ENCODE data around the gene PRR5L. TPM values are rescaled to one million over a fixed set of nuclear protein-coding genes. Genes with fewer than 3 reads are reported as not detected.
A peak's percentile ranks its signal among the peaks of the same experiment; 100 is the strongest.

The PRR5L gene
- polyA plus RNA-seq, 1 of the 3 experiments (the other 2 are of a cell fraction) = 0.46 TPM

DNA sequence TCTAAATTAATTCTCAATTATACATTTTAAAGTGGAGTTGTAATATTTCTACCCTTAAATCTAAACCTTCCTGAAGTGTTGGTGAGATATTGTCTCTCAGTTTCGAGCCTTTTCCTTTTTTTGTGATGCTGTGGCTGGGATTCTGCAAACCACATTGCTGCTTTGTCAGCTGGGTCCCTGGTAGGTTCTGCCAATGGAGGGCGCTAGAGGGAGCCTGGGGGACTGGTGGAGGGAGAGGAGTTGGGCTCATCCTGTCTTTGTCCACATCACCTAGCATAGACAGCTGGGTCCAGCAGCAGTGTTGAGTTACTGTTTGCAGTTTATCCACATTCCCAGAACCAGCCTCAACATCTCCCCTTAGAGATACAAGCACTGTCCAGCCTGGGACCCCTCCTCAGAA, 173.0 kb downstream of the PRR5L start:
- whole genome bisulfite sequencing (ENCODE audit: low lambda C conversion rate) = 26% methylated on average over 2 of the region's 2 CpGs
- CTCF ChIA-PET = interaction anchor here (3.7 kb wide), 1 partner anchor 10 kb away, joined by 26 read pairs; no protein-coding TSS in a partner anchor

DNA sequence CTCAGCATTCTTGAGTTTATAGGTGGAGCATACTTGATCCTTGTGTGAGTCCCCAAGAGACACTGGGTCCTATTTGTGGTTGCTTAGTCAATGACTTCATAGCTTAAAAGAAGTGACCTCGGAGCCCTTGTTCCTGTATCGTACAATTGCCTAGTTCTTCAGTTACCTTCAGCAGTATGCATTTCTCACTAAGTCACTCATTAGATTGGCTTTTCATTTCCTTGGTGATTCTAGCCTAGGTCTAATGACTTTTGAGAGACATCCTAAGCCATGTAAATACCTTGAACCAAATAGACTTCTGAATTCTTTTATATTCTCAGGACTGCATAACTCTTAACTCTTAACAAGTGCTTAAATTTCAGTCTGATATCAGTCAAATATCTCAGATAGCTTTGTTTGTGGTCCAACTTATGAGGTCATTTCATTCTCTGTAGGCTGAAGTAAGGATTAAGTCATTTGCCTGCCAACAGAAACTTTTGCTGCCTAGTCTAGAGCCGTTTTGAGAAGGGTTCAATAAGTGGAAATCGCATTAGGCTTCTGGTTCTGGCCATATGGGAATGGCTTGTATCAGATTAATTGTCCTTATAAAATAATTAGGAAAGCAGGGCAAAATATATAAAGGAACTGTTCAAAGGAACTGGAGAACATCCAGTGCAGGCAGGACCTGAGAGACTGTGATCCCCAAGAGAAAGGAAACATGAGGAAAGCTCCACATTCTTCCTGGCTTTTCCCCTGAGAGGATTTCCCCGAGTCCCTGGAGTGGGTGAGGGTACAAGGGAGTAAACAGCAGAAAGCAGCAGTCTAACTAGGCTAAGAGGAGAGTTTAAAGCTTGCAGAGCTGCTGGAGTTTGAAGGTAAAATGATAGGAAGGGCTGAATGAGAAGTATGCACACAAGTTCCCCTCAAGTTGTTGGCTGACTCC, 174.1 kb downstream of the PRR5L start:
- H3F3A ChIP-seq (replicated peaks; ENCODE audit: insufficient read depth) = peaks cover 10% of the 10 kb centered on the region
- no peak overlapping the region for H3K9ac ChIP-seq
- no peaks in the 10 kb centered on the region for H4K20me1 ChIP-seq (ENCODE audit: insufficient read depth)
- no peaks in the 10 kb centered on the region for H3K79me2 ChIP-seq (ENCODE audit: insufficient read depth)
- no peak overlapping the region for H3K27ac ChIP-seq (ENCODE audit: low read depth in 2 of 2, low read length in 1 of 2)
- no peak overlapping the region for H2AFZ ChIP-seq (ENCODE audit: low read depth)
- TF ChIP-seq TEAD4 (IDR thresholded peaks at IDR 0.05; ENCODE audit: borderline replicate concordance, insufficient read depth) (no peak), MXI1 (IDR thresholded peaks at IDR 0.05; ENCODE audit: low read depth, low read length) (no peak)
- H3K9me2 ChIP-seq = no peaks in the 10 kb centered on the region
- CTCF ChIA-PET = interaction anchor here (1.0 to 3.7 kb wide), 2 partner anchors 9 to 21 kb away, joined by 3 to 26 read pairs; no protein-coding TSS in a partner anchor
- peaks cover 0 to 6% of the 10 kb centered on the region in 2 experiments; a peak in 2 of 4 replicates for H3K4me1 ChIP-seq (ENCODE audit: control insufficient read depth in 1 of 2, insufficient read depth in 2 of 2, low read depth in 1 of 2, low read length in 1 of 2)
- no peak overlapping the region for H3K4me3 ChIP-seq (ENCODE audit: low read depth in 2 of 2, low read length in 1 of 2)
- POLR2A ChIA-PET = no interaction called here
- H3K27me3 ChIP-seq (ENCODE audit: insufficient read depth) = no peaks in the 10 kb centered on the region
- H3K36me3 ChIP-seq (replicated peaks in 1 of 2; ENCODE audit: control insufficient read depth in 1 of 2, insufficient read depth in 2 of 2, low read length in 1 of 2) = peaks cover 0 to 3% of the 10 kb centered on the region in 2 experiments
- H3K9me3 ChIP-seq = no peaks in the 10 kb centered on the region
- 61% methylated on average over 5 of the region's 5 CpGs for WGBS (ENCODE audit: low lambda C conversion rate)
- no peak overlapping the region for H3K4me2 ChIP-seq
- no peak for DNase-seq

More for the DNA sequence above, 173.0 kb downstream of the PRR5L start:
- no peak overlapping the region for H3K27ac ChIP-seq (ENCODE audit: low read depth in 2 of 2, low read length in 1 of 2)
- POLR2A ChIA-PET = no interaction called here
- peaks cover 10% of the 10 kb centered on the region for H3F3A ChIP-seq (replicated peaks; ENCODE audit: insufficient read depth)
- H3K4me2 ChIP-seq = no peak overlapping the region
- no peaks in the 10 kb centered on the region for H3K79me2 ChIP-seq (ENCODE audit: insufficient read depth)
- H3K36me3 ChIP-seq (replicated peaks in 1 of 2; ENCODE audit: control insufficient read depth in 1 of 2, insufficient read depth in 2 of 2, low read length in 1 of 2) = peaks cover 0 to 3% of the 10 kb centered on the region in 2 experiments
- no peaks in the 10 kb centered on the region for H3K27me3 ChIP-seq (ENCODE audit: insufficient read depth)
- no peak for DNase-seq
- H2AFZ ChIP-seq (ENCODE audit: low read depth) = no peak overlapping the region
- H4K20me1 ChIP-seq (ENCODE audit: insufficient read depth) = no peaks in the 10 kb centered on the region
- H3K4me3 ChIP-seq (ENCODE audit: low read depth in 2 of 2, low read length in 1 of 2) = no peak overlapping the region
- TF ChIP-seq TEAD4 (IDR thresholded peaks at IDR 0.05; ENCODE audit: borderline replicate concordance, insufficient read depth) (no peak), GABPA (IDR thresholded peaks at IDR 0.05; ENCODE audit: low read depth) (no peak)
- TF ChIP-seq, protein P1, sequence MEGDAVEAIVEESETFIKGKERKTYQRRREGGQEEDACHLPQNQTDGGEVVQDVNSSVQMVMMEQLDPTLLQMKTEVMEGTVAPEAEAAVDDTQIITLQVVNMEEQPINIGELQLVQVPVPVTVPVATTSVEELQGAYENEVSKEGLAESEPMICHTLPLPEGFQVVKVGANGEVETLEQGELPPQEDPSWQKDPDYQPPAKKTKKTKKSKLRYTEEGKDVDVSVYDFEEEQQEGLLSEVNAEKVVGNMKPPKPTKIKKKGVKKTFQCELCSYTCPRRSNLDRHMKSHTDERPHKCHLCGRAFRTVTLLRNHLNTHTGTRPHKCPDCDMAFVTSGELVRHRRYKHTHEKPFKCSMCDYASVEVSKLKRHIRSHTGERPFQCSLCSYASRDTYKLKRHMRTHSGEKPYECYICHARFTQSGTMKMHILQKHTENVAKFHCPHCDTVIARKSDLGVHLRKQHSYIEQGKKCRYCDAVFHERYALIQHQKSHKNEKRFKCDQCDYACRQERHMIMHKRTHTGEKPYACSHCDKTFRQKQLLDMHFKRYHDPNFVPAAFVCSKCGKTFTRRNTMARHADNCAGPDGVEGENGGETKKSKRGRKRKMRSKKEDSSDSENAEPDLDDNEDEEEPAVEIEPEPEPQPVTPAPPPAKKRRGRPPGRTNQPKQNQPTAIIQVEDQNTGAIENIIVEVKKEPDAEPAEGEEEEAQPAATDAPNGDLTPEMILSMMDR (IDR thresholded peaks at IDR 0.05) = peak; percentile 40
- H3K9ac ChIP-seq = no peak overlapping the region
- no peaks in the 10 kb centered on the region for H3K9me2 ChIP-seq
- peaks cover 0 to 6% of the 10 kb centered on the region in 2 experiments; a peak in 2 of 4 replicates for H3K4me1 ChIP-seq (ENCODE audit: control insufficient read depth in 1 of 2, insufficient read depth in 2 of 2, low read depth in 1 of 2, low read length in 1 of 2)
- no peaks in the 10 kb centered on the region for H3K9me3 ChIP-seq

DNA sequence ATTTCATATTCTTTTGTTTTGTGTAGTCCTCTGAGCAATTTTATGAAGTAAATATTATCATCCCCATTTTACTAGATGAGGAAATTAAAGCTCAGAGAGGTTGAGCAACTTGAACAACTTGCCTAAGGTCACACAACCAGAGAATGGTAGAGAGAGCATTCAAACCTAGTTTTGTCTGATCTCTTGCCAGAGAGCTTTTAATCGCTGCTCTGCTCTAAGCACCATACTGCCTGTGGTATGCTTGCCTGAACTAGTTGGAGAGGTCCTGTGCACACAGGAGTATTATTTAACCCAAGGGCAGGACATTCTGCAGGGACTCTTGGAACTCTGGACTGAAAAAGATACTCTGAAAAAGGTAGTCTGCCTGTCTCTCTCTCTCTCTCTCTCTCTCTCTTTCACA, 175.5 kb downstream of the PRR5L start:
- no peak for TF ChIP-seq MEF2A (IDR thresholded peaks at IDR 0.05; ENCODE audit: borderline replicate concordance, low read depth)
- no peak for TF ChIP-seq YY1 (IDR thresholded peaks at IDR 0.05; ENCODE audit: low read depth)
- no peak for TF ChIP-seq ELF1 (IDR thresholded peaks at IDR 0.05)
- TF ChIP-seq, protein P2, sequence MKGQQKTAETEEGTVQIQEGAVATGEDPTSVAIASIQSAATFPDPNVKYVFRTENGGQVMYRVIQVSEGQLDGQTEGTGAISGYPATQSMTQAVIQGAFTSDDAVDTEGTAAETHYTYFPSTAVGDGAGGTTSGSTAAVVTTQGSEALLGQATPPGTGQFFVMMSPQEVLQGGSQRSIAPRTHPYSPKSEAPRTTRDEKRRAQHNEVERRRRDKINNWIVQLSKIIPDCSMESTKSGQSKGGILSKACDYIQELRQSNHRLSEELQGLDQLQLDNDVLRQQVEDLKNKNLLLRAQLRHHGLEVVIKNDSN (IDR thresholded peaks at IDR 0.05; ENCODE audit: borderline replicate concordance, low read depth) = no peak
- no peak for TF ChIP-seq JUND (IDR thresholded peaks at IDR 0.05)
- no peak for TF ChIP-seq EZH2phosphoT487 (IDR thresholded peaks at IDR 0.05; ENCODE audit: borderline replicate concordance, low read depth)
- TF ChIP-seq, protein P1 (IDR thresholded peaks at IDR 0.05) = no peak
- no peak for TF ChIP-seq POLR2AphosphoS5 (IDR thresholded peaks at IDR 0.05; ENCODE audit: low read depth, low read length)
- TF ChIP-seq, protein P3, sequence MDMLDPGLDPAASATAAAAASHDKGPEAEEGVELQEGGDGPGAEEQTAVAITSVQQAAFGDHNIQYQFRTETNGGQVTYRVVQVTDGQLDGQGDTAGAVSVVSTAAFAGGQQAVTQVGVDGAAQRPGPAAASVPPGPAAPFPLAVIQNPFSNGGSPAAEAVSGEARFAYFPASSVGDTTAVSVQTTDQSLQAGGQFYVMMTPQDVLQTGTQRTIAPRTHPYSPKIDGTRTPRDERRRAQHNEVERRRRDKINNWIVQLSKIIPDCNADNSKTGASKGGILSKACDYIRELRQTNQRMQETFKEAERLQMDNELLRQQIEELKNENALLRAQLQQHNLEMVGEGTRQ (IDR thresholded peaks at IDR 0.05; ENCODE audit: borderline replicate concordance, low read depth, low read length) = no peak
- TF ChIP-seq RCOR1 (IDR thresholded peaks at IDR 0.05; ENCODE audit: low read length) = no peak
- no peak for DNase-seq
- H3K79me2 ChIP-seq (ENCODE audit: insufficient read depth) = no peaks in the 10 kb centered on the region
- no peak overlapping the region for H2AFZ ChIP-seq (ENCODE audit: low read depth)
- POLR2A ChIA-PET = no interaction called here
- H3K9me3 ChIP-seq = no peaks in the 10 kb centered on the region
- CTCF ChIA-PET = interaction anchor here (1.0 to 1.3 kb wide), 2 partner anchors 10 to 21 kb away, joined by 3 read pairs; no protein-coding TSS in a partner anchor
- no peak overlapping the region for H3K9ac ChIP-seq
- no peak overlapping the region for H3K4me3 ChIP-seq (ENCODE audit: low read depth in 2 of 2, low read length in 1 of 2)
- H3F3A ChIP-seq (replicated peaks; ENCODE audit: insufficient read depth) = peaks cover 10% of the 10 kb centered on the region
- no peaks in the 10 kb centered on the region for H4K20me1 ChIP-seq (ENCODE audit: insufficient read depth)
- peaks cover 0 to 6% of the 10 kb centered on the region in 2 experiments; a peak in 2 of 4 replicates for H3K4me1 ChIP-seq (ENCODE audit: control insufficient read depth in 1 of 2, insufficient read depth in 2 of 2, low read depth in 1 of 2, low read length in 1 of 2)
- H3K4me2 ChIP-seq = no peak overlapping the region
- 83% methylated on average over 1 of the region's 1 CpG for WGBS (ENCODE audit: low lambda C conversion rate)
- no peak overlapping the region for H3K27ac ChIP-seq (ENCODE audit: low read depth in 2 of 2, low read length in 1 of 2)
- peaks cover 0 to 3% of the 10 kb centered on the region in 2 experiments for H3K36me3 ChIP-seq (replicated peaks in 1 of 2; ENCODE audit: control insufficient read depth in 1 of 2, insufficient read depth in 2 of 2, low read length in 1 of 2)
- no peaks in the 10 kb centered on the region for H3K9me2 ChIP-seq
- H3K27me3 ChIP-seq (ENCODE audit: insufficient read depth) = no peaks in the 10 kb centered on the region

Measured in SK-N-SH (cell line).